GM18868 (cell line): Measurements from ENCODE around the gene ANKMY2.
"Not testable (repeated sequence)": the region's sequence is repeated elsewhere in the genome, so short reads cannot be mapped to it uniquely, and the experiment has no call there.

Source experiments
- ATAC-seq: cut with Tn5 transposase; IDR thresholded peaks from one replicate; pipeline ENCODE4 v1.9.1; 2021; ENCODE audit warnings: mild to moderate bottlenecking, moderate library complexity; ENCODE audit not compliant: unreplicated experiment

ANKMY2 gene

DNA sequence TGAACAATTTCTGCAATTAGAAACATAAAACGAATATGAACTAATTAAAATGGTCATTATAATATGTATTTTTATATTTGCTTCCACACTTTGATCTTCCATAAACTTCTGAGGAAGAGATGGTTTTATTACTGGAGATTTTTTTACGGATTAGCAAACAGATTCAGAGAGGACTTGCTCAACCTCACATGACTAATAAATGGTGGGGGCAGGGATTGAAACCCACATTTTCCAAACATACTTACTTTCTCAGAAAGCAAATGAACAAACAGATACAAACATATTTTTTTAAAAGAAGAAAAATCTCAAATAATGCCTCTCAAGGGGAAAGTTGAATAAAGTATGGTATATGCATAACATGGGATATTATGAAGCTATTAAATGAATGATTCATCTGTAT lies 18.3 kb downstream of the ANKMY2 start:
- ATAC-seq: no peak

DNA sequence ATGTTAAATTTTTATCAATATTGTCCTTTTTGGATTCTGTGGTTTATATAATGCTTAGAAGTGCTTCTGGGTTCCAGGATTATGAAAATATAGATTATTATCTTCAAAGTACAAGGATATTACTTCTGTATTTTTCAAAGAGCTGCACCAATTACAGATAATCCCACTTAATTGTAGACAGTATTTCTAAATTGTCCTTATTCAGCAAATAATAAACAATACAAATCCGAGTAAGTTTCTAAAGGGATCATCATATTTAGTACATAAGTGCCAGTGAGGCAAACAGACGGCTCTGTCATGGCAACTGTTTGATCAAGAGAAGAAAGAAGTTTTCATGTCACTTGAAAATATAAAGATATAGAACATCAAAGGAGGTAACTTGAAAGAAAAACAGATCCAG lies 19.2 kb downstream of the ANKMY2 start:
- no peak for ATAC-seq

DNA sequence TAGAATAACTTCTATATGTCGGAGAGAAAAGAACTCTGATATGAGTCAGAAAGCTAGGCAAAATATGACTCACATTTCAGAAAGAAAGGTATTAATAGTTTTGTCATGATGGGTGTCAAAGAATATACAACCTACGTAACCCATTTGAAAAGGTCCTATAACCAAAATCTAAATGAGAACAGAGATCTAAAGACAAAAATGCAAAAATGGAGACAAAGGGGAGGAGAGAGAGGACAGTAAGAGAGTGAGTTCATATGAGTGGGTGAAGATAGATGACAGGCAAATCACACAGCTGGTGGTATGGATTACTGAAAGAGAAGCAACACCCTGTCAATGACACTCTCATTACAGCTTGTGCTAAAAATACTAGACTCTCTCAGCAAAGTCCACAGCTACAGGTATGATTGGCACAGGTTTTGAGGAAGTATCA lies 25.6 kb downstream of the ANKMY2 start:
- ATAC-seq: peak; percentile 89

DNA sequence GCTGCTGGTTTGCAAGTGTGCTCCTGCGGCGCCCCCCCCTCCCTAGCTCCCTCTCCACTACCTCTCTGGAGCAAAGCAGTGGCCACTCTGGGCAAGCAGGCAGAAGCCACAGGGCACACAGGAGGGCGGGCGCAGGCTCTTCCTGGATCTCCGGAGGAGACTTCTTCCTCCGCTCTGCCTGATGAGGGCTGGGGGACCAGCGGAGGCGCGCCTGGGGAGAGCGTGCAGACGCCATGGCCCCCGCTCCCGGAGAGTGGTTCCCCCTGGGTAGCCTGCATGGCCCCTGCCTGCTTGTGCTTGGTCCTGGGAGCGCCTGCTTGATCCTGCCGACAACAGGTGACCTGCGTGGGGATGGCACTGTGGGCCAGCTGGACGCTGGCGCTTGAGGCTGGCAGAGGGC lies 29.0 kb downstream of the ANKMY2 start:
- no peak for ATAC-seq

DNA sequence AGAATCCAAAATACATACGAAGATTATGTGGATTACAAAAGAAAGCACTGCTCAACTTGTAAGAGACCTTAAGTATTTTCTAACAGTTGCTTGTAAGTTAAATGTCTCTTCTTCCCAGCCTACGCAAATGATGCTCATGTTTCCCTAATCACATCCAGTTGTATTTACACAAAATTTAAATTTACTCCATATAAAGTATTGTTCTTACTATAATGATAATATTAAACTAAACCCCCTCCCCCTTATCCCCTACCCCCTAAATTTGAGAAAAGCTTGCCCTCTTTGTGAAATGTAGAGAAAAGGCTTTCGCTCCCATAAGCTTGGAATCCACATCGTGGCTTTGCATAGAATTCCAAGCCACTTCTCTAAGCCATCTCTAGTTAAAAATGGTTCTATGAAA lies 29.4 kb downstream of the ANKMY2 start:
- no peak for ATAC-seq

DNA sequence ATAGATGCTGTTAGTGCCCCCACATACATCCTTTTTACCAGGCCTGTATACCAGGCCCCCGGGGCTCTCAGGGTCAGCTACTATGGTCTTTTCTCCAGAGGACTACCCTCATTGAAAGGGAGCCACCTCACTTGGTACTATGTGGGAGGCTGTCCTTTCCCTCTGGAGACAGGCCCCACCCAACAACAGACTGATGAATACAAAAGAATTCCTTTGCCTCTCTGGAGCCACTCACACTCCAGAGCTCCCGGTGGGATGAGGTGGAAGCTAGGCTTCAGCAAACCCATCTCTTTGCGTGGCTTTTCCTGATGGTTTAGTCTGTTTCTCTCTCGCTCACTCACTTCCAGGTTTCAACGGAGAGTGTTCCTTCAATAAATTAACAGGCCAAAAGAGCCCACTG lies 30.3 kb downstream of the ANKMY2 start:
- ATAC-seq: no peak

DNA sequence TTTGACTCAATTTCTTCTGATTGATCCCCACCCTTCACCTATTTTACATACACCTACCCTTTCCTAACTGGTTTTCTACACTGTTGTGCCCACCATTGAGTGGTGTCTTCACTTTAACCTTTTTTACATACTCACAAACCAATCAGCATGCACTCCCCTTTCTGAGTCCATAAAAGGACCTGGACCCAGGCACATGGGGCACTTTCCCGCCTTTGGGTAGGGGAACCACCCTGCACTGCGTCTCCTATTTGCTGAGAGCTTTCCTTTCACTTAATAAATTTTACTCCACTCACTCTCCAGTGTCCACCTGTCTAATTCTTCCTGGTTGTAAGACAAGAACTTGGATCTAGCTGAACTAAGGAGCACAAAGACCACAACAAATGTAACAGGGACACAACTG lies 33.8 kb downstream of the ANKMY2 start:
- no peak for ATAC-seq

DNA sequence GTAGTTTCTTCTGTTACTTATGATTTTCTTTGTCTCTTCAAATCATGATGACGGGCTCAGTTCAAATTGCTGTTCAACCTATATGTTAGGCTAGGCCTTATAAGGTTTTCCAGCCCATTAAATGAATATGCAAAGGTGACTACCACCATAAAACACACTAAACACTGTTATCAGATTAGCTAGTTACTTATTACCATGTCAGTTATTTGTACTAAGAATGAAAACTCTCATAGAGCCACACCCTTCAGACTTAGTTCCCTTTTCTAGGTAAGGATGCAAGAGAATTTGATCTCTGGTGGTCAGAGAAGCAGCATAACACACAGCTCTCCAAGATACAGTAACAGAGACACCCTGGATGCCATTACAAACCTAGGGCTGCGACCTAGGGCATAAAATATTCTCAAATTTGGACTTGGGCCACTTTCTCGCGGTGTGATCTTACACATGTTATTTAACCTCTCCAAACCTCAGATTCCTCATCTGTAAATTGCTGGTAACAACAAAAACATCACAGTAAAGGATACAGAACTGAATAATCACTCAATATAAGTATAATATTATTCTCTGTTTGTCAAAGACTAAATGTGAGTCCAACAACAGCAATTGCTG lies 35.6 kb downstream of the ANKMY2 start:
- ATAC-seq: no peak

DNA sequence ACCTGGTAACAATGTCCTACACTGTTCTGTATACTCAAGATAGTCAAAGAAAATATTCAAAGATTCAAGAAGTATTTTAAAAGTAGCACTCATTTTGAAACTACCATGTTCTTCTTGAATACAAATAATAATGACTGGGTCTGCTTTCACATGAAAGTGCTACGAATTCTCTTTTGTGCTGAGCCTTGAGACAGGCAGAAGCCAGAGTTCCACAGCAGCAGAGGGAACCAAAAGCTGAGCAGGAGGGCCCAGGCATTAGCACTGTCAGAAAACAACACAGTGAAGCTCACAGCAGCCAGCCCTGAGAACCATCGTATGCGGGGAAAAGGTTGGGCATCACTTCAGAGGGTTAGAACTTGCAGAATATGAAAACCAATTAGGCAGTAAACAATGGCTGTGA lies 38.9 kb downstream of the ANKMY2 start:
- ATAC-seq: no peak

DNA sequence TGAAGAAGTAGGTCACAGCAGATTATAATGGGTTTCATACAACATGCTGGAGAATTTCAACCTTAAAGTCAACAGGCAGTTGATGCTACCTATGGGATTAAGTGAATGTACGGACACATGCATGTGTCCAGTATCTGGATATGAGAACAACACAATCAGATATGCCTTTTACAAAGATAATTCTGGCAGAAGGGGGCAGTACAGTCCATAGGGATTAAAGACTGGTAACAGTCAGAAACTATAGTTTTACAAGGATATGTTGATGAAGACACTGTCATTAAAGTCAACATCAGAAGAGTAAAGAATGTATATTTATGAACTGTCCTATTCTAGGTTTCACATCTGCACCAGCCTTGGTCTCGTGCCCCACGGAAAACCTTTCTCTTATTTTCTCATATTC lies 41.5 kb downstream of the ANKMY2 start:
- no peak for ATAC-seq

DNA sequence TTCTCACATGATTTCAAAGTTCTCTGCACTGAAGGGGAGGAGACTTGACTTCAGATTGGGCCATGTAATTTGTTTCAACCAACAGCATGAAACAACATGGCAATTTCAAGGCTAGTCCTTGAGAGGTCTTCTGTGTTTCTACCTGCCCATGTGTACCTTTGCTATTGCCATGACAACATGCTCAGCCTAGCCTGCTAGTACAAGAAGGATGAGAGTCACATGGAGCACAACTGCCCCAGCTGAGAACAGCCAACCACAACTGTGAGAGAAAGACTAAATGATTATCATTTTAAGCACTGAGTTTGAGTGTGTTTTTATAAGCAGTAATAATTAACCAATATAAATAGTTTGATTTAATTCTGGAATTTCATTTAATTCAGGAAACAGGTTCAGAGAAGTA lies 41.9 kb downstream of the ANKMY2 start:
- ATAC-seq: no peak

DNA sequence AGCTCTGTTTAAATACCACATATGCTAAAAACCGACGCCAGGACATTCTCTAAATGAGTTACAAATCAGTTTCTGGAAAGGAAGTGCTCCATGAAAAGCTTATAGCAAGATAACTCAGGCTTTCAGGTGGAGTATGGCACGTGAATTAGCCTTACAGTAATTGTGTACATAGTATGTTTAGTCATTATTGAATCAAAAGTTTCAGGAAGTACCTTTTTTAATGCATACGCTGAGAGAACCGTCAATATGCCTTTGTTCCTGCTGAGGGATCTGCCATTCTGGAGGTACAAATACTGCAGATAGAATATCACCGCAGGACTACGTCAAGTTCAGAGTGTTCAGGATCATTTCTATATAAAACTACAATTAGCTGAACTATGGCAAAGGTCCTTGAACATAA lies 45.7 kb downstream of the ANKMY2 start:
- no peak for ATAC-seq

DNA sequence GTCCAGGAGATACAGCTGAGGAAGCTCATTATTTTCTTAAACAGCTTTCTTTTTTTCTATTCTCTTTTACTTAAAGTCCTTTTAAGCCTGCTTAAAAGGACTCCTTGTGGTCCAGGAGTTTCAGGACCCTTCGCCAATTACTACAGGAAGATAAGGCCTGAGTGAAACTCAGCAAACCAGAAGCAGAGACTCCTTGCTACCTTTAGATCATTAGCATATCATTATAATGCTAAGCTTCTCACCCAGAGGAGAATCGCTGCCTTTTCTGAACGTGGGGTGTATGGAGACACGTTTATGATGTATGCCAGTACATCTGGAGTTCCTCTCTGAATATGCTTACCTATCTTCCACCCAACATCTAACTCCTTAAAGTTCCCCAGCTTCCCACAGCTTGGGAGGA lies 47.5 kb downstream of the ANKMY2 start:
- ATAC-seq: no peak

DNA sequence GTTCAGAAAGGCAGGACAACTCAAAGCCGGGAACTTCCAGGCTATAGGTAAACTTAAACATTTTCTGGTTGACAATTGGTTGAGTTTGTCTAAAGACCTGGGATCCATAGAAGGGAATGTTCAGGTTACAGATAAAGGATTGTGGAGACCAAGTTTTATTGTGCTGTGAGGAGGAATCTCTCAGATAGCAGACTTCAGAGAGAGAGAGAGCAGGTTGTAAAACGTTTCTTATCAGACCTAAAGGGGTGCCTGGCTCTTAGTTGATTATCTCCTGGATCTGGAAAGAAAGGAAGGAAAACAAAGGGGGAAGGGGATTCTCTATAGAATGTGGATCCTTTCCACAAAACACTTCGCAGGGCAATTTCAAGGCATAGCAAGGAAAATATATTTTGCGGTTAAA lies 50.0 kb downstream of the ANKMY2 start:
- ATAC-seq: not testable (repeated sequence)

DNA sequence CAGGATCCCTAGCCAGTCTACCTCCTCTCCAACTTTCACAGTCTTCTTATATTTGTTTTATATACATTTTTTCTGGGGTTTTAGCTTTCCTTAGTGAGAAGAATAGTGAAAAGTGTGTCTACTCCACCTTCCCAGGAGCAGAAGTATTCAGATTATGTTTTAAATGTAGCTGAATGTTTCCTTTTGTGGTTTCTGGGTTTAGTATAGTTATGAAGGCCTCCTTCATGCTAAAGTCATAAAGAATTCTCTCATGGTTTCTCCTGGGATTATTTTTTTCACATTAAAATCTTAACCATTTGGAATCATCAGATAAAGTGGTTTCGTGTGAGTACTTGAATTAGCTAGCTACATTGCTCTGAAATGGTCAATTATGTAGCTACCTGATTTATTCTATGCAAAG lies 50.9 kb downstream of the ANKMY2 start:
- ATAC-seq: no peak

DNA sequence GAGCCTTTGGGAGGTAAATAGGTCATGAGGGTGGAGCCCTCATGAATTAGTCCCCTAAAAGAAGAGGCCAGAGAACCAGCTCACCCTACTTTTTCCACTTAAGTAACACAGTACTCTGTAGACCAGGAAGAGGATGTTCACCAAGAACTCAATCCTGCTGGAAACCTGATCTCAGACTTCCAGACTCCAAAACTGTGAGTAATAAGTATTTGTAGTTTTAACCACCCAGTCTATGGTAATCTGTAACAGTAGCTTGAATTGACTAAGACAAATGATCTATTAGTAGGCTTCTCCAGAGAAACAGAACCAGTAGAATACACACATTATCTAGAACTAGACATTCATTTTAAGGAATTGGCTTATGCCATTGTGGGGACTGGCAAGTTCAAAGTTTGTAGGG lies 51.5 kb downstream of the ANKMY2 start:
- no peak for ATAC-seq

DNA sequence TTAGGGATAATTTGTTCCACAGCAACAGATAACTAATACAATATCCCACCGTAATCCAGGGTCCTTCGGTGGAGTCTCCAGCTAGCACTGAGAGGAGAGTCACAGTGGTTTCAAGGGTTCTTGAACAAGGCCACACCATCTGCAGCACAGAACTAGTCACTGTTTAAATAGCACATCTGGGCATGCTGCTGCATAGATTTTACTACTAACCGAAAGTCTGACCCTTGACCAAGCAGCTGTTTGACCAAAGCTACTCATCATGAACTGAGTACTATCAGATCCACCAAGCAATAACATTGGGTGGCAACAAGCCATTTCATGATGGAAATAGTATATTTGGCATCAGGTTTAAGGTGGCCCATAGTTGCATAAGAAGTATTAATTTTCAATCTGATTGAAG lies 53.2 kb downstream of the ANKMY2 start:
- ATAC-seq: no peak

DNA sequence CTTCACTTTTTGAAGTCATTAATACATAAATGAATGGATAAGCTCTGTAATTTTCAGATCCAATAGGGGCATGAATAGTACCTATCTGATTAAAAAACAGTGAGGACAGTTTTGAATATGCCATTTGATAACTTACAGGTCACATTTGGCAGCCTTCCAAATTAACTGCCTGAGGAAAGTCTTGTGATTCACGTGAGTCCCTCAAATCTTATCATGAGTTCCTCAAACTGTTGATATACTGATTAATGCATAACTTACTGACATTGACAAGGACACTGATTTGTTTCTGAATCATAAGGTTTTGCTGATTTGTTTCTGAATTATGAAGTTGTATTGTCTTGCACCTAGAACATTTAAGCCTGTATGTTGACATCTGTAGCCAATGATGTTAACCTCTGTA lies 55.1 kb downstream of the ANKMY2 start:
- ATAC-seq: no peak

DNA sequence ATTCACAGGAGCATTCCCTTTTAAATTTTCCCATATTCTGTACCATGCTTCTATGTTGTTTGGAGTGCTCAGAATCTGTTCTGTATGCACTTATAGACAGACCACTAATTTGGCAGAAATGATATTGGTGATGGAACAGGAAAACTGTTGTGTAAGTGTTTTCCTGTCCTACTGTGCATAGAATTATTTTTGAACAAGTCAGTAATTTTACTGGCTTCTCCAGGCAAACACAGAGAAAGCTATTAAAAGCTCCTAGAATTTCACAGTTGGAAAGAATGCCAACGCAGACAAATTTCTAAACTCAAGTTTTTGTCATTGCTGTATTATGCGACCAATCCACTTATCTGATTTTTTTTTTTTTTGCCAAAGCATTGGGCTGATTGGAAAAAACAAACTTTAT lies 55.7 kb downstream of the ANKMY2 start:
- ATAC-seq: no peak

DNA sequence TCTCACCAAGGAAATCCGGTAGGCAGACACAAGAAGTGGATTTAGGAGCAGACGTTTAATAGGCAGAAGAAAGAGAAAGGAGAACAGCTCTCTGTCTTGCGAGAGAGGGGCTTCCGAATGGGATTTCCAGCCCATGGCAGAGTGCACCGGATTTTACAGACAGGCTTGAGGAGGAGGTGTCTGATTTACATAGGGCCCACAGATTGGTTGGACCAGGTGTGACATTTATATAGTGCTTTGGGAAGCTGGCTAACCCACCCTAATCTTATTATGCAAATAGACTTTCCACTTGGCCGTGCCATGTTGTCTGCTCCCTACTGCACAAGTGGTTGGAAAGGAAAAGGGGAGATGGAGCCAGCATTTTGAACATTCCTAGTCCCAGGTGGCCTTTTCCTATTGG lies 57.8 kb downstream of the ANKMY2 start:
- no peak for ATAC-seq

DNA sequence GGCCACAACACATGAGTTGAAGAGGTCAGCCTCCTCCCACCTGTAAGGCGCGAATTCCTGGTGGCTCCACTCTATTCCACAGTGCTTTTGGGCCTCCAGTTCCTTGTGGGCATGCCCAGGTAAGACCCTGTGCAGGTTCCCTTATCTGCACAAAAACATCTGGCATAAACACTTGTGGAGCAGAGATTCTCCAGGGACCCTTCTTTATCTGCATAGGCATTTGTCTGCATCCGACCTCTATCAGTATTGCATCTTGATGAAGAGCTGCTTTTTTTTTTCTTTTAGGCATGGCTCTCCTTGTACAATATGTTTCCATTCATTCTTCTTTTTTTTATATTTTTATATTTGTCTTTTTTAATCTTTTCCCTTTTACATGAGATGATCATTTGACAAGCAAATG lies 58.4 kb downstream of the ANKMY2 start:
- ATAC-seq: no peak

DNA sequence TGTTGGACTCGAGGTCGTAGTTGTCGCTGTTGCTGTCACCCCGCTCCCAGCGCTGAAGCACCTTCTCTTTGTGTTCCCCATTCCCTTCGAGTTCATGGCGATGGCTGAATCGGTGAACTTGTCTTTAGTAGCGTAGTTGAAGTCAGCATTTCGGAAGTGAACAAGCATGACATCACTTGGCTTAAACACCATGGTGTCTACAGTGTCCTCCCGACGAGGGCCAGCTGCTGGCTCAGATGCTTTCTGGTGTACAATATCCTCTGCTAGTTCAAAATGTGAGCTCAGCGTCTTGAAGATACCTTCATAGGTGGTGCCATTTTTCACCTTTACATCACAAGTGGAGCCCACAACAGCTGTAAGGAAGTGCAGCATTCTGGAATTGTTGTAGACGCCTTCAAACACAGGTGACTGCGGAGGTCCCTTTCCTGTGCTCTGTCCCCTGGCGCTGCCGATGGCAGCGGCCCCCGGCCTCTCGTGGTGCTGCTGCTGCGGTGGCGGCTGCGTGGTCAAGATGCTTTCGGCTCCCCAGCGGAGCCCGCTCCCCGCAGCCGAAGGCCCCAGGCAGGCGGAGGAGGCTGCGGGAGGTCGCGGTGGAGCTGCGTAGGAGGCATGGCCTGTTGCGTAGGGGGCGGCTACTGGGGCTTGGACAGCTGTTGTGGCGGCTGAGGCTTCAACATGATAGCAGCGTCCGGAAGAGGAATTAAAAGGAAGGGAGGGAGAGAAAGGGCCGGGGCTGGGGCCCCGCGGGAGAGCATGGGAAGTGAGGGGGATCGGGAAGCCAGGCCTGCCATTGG lies 59.3 kb downstream of the ANKMY2 start:
- ATAC-seq: no peak

DNA sequence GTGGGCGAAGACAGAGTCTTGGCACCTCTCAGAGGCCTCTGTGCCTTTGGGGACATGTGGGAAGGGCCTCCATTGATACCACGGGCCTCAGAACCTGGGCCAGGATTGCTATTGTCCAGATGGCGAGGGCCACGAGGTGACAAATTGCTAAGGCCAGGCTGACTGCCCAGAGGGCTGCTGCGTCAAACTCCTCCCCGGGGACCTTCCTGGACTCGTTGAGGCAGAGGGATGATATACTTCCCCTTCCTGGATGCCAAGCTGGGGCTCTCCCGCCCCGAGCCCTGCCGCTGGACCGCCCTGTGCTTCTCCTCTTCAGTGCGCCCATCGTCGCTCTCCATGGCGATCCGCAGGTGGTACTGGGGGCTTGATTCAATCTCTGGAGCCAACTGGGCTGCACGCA lies 60.0 kb downstream of the ANKMY2 start:
- ATAC-seq: no peak
